Epithelial cell of esophagus (primary cell): ENCODE results near the gene FXN.

Experiments
- DNase-seq: peaks from one replicate; pipeline ENCODE4 v3.0.0; 2010; ENCODE audit warnings: low read depth
- H3K4me3 ChIP-seq: 2 replicates; pipeline ENCODE4 v1.5.1; 2011; ENCODE audit warnings: mild to moderate bottlenecking, low read length, control low read depth
- TF ChIP-seq, protein P1 (sequence below): IDR thresholded peaks from 2 replicates; pipeline ENCODE4 v1.5.1; 2011; ENCODE audit warnings: low read depth, mild to moderate bottlenecking, low read length, control low read depth, inconsistent platforms; ENCODE audit not compliant: insufficient read depth; ENCODE audit errors: missing control alignments

Gene FXN

DNA sequence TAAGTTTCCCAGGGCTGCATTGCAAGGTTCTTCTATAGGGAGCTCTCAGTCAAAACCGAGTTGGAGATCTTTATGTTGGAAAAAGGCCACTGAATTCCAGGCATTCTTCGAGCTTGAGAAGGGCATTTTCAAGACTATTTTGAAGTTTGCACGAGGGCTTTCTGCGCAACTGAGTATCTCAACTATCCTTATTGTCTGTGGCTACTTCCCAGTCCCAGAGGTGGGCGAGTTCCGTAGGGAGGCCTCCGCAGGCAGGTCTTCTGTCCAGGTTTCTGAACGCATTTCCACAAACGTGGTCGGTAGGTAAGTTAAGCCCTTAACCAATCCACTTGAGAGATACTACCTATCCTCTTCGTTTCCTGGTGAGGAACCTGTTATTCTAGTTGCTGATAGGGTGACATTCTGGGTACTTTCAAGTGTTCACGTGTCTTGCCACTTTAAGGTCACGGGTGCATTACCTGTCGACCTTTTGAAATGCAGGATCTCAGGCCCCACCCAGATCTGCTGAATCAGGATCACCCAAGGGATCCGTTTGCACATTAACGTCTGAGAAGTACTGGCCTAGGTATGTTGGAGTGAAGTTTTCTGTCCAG is 87.1 kb downstream of the FXN start:
- TF ChIP-seq, protein P1, sequence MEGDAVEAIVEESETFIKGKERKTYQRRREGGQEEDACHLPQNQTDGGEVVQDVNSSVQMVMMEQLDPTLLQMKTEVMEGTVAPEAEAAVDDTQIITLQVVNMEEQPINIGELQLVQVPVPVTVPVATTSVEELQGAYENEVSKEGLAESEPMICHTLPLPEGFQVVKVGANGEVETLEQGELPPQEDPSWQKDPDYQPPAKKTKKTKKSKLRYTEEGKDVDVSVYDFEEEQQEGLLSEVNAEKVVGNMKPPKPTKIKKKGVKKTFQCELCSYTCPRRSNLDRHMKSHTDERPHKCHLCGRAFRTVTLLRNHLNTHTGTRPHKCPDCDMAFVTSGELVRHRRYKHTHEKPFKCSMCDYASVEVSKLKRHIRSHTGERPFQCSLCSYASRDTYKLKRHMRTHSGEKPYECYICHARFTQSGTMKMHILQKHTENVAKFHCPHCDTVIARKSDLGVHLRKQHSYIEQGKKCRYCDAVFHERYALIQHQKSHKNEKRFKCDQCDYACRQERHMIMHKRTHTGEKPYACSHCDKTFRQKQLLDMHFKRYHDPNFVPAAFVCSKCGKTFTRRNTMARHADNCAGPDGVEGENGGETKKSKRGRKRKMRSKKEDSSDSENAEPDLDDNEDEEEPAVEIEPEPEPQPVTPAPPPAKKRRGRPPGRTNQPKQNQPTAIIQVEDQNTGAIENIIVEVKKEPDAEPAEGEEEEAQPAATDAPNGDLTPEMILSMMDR = no peak
- peak overlapping the region; percentile 85 for H3K4me3 ChIP-seq
- peak; percentile 73 for DNase-seq

DNA sequence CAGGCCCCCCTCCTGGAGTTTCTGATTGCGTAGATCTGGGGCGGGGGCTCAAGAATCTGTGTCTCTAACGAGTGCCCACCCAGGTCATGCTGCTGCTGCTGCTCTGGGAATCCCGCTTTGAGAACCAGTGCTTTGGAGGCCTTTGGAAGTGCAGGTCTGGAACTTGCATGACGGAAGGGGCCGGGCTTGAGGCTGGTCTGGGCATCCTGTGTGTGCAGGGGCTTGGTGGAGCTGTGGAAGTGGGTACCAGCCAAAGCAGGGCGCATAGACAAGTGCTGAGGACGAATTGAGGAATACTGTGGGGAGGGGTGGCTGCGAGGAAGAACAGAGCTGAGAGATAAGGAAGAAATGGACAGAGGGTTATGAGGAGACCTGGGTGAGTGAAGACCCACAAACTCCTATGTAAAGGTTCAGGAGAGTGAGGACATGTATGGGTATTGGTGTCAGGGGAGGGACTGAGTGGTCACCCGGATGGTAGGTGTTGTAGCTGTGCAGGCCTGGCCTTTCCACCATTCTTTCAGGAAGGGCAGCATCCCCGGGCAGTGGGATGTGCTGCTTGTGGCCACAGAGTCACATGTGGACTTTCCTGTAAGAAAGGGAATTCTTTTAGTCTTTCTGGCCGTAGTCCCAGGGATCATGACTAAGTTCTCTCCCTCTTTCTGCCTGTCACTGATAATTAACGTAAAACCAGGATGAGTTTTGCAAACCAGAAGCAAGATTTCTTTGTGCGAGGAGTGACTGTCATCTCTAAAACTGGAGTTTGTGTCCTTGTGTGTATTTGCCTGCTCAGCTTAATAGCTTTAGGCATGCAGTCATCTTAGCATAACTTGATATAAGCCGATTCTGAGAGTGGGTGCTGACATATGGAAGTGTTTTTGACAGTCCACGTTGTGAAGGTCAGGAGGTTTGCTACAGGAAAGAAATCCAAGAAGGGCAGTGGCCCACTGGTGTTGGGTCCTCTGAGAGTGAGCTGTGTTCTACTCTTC is 95.2 kb downstream of the FXN start:
- TF ChIP-seq, protein P1 = no peak
- DNase-seq = no peak
- H3K4me3 ChIP-seq = no peak overlapping the region

DNA sequence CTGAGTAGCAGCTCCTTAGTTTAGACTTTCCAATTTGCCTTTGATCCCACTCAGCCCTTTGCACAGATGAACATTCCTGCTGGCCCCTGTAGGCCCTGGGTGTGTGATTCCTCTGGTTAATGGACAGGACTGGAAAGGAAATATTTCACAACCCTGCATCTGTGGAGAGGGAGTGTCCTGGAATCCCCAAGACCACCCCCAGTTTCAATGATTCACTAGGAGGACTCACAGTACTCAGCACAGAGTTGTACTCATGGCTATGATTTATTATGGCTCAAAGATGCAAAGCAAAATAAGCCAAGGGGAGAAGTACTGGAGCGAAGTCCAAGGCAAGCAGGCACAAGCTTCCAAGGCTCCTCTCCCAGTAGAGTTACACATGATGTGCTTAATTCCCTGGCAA is 96.1 kb downstream of the FXN start:
- peak; percentile 97 for DNase-seq
- H3K4me3 ChIP-seq = no peak overlapping the region
- TF ChIP-seq, protein P1 = no peak

DNA sequence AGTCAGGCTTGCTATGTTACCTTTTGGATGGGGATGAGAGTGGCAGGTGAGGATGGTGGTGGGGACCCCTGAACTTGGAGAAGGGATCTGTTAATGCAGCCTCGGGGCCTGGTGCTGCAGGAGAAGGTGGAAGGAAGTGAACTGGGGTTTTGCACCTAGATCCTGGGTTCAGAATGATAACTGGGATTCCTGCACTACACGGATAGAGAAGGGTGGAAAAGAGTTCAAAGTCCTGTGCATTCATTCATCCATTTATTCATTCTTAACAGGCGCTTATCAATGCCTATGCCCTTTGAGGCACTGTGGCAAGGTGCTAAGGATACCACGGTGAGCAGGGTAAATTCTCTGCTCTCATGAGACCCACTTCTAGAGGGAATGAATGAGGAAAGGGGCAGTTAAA is 96.8 kb downstream of the FXN start:
- no peak overlapping the region for H3K4me3 ChIP-seq

DNA sequence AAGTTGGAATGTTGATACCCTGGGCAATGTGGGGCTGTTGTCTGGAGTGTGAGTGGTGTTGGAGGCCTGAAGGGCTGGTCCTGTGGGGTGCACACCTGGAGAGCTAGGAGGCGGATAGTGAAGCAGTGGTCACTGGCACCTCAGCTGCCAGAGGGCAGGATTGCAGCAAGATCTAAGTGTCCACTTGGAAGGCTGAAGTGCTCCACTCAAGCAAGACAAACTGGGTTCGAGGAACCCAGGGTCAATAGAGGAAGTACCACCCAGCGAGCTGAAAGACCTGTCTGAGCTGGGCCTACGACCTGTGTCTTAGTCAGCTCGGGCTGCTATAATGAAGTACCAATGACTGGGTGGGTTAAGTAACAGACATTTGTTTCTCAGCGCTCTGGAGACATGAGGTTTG is 98.9 kb downstream of the FXN start:
- DNase-seq = no peak
- H3K4me3 ChIP-seq = no peak overlapping the region
- TF ChIP-seq, protein P1 = no peak

More for the DNA sequence above, 96.8 kb downstream of the FXN start:
- TF ChIP-seq, protein P1 = no peak
- DNase-seq = no peak

DNA sequence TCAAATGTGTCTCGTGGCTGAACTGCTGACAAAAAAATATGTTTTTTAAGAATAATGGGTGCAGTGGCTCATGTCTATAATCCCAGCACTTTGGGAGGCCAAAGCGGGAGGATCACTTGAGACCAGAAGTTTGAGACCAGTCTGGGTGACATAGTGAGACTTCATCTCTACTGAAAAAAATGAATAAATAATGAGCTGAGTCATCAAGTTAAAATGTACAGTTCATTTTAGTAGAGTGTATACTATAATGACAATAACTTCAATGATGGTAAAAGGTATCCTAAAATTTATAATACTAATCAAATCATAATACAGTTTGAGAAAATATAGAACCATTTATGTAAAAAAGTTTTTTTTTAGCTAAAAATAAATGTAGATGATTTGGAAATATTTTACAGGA is 100.6 kb downstream of the FXN start:
- H3K4me3 ChIP-seq = no peak overlapping the region
- TF ChIP-seq, protein P1 = no peak
- DNase-seq = no peak
